ENCODE data around the gene HAPLN2. TPM values are rescaled to one million over a fixed set of nuclear protein-coding genes. Genes with fewer than 3 reads are reported as not detected.

HAPLN2 gene
- total and polyA plus RNA-seq, 7 donors = 0.10 to 1.2 (median 0.71) TPM; not detected in 4

DNA sequence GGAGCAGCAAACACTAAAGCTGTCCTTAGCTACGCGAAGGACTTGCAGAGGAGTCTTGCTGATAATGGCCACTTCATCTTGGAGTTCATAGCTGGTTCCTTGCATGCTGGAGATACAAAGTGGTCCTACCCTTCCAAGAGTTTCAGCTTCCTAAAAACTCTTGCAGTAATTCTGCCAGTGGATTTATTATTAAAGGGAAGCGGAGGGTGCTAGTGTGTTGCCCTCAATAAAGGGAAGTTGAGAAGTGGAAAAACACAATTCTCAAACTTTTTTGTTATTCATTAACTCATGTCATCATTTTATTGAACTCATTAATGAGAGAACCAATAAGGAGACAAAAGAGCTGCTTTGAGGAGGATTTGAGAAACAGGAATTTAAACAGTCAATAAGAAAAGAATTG lies 6.5 kb upstream of the HAPLN2 start:
- Histone ChIP-seq H3K4me1 (peaks cover 0 to 33% (median 29%) of the 10 kb centered on the region in 4 donors), H3K4me3 (no peak overlapping the region), H3K9me3 (no peaks in the 10 kb centered on the region), H3K36me3 (no peaks in the 10 kb centered on the region), H3K27ac (no peak overlapping the region), H3K27me3 (no peaks in the 10 kb centered on the region)
- intact Hi-C loops (cut with DNase I) = no loop called here
- WGBS, 2 donors = 37 to 51% methylated on average over 3 of the region's 3 CpGs
- no peak for DNase-seq
- TF ChIP-seq CTCF (IDR thresholded peaks at IDR 0.05) (no peak), POLR2AphosphoS5 (IDR thresholded peaks at IDR 0.05) (no peak)

DNA sequence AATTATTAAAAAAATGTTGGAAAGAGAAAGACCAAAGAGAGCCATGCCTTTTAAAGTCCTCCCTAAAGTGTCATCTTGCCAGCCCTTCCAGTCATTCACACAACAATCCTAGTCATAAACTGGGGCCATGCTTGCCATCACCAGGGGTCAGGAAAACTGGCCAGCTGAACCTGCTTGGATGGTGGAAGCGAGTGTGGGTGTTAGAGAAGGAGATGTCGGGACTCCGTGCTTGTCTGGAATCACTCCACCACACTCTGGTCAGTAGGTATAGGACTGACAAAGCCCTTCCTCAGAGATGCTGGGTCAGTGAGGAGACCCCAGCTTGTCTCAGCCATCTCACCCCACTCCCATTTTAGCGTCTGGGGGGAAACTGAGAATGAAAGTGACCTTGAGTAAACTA lies 3.3 kb upstream of the HAPLN2 start:
- Histone ChIP-seq H3K36me3 (no peaks in the 10 kb centered on the region), H3K27ac (peak overlapping the region; percentile 73 to 77 (median 76)), H3K9me3 (no peaks in the 10 kb centered on the region), H3K27me3 (peaks cover 0 to 9% (median 4%) of the 10 kb centered on the region in 3 donors), H3K4me1 (peaks cover 0 to 28% (median 22%) of the 10 kb centered on the region in 4 donors), H3K4me3 (no peak overlapping the region)
- 38 to 53% methylated on average over 4 of the region's 4 CpGs for WGBS, 2 donors
- no peak for DNase-seq
- intact Hi-C loops (cut with DNase I) = no loop called here
- TF ChIP-seq POLR2A (IDR thresholded peaks at IDR 0.05) = no peak
- TF ChIP-seq CTCF (IDR thresholded peaks at IDR 0.05) = no peak
- TF ChIP-seq POLR2AphosphoS5 (IDR thresholded peaks at IDR 0.05) = no peak
- TF ChIP-seq EP300 (IDR thresholded peaks at IDR 0.05) = no peak

GRCh38 chr1:156616463-156616862 lies 2.8 kb upstream of the HAPLN2 start:
- no peak overlapping the region for H3K4me3 ChIP-seq
- peaks cover 0 to 28% (median 22%) of the 10 kb centered on the region in 4 donors for H3K4me1 ChIP-seq
- intact Hi-C loops (cut with DNase I) = no loop called here
- 7 to 17% methylated on average over 5 of the region's 5 CpGs for WGBS, 2 donors
- peak; percentile 85 for DNase-seq
- H3K36me3 ChIP-seq = no peaks in the 10 kb centered on the region
- peaks cover 0 to 14% (median 4%) of the 10 kb centered on the region in 3 donors for H3K27me3 ChIP-seq
- H3K9me3 ChIP-seq = no peaks in the 10 kb centered on the region
- peak overlapping the region; percentile 73 to 77 (median 76) for H3K27ac ChIP-seq
- TF ChIP-seq EP300 (IDR thresholded peaks at IDR 0.05) (peak in 3 of 4 donors; percentile 43 to 61 (median 47)), POLR2A (IDR thresholded peaks at IDR 0.05) (no peak), POLR2AphosphoS5 (IDR thresholded peaks at IDR 0.05) (peak; percentile 46 to 76 (median 72)), CTCF (IDR thresholded peaks at IDR 0.05) (peak in 1 of 4 experiments; percentile 13)

DNA sequence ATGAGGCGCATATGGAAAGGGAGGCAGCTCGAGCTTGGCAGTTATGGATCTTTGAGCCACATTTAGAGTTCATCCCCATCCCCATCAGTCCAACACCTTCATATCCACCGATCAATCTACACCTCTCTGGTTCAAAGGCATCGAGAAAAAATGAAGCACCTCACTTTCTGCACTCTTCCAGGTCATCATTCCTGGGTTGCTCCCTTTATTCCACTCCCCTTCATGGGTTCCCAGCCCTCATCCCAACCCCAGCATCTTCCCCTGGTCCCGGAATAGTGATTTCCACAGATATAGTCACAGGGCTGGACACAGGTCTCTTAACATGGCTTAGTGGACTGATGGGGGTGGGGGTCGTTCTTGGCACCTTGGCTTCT lies 354 bp downstream of the HAPLN2 start:
- peaks cover 15 to 41% (median 19%) of the 10 kb centered on the region in 3 donors for H3K27me3 ChIP-seq
- intact Hi-C loops (cut with DNase I) = no loop called here
- no peak overlapping the region for H3K27ac ChIP-seq
- H3K36me3 ChIP-seq = no peaks in the 10 kb centered on the region
- no peak for DNase-seq
- TF ChIP-seq POLR2AphosphoS5 (IDR thresholded peaks at IDR 0.05) (no peak), POLR2A (IDR thresholded peaks at IDR 0.05) (no peak), CTCF (IDR thresholded peaks at IDR 0.05) (no peak), EP300 (IDR thresholded peaks at IDR 0.05) (no peak)
- 24% methylated on average over 6 of the region's 6 CpGs for WGBS, 2 donors
- H3K4me1 ChIP-seq = peaks cover 0 to 36% (median 33%) of the 10 kb centered on the region in 4 donors
- no peak overlapping the region for H3K4me3 ChIP-seq
- H3K9me3 ChIP-seq = no peaks in the 10 kb centered on the region

Measured in sigmoid colon (tissue), 7 donors.